ENCODE measurements around the gene GALNT5.

The GALNT5 gene

GRCh38 chr2:157292853-157293252 lies 35.3 kb downstream of the GALNT5 start:
- DNase-seq (ENCODE audit: low spot score) (no peak), ATAC-seq (ENCODE audit: low read depth) (no peak)
- H3K4me1 ChIP-seq (ENCODE audit: insufficient read depth, poor library complexity, severe bottlenecking), result no peaks in the 10 kb centered on the region
- H3K27me3 ChIP-seq (ENCODE audit: insufficient read depth, poor library complexity, severe bottlenecking), result no peaks in the 10 kb centered on the region
- H3K36me3 ChIP-seq (ENCODE audit: low read depth), result no peaks in the 10 kb centered on the region
- TF ChIP-seq CTCF (IDR thresholded peaks at IDR 0.05; ENCODE audit: poor library complexity, severe bottlenecking), result no peak
- no peak overlapping the region for H3K27ac ChIP-seq (ENCODE audit: poor library complexity, severe bottlenecking)
- H3K4me3 ChIP-seq (ENCODE audit: severe bottlenecking), result no peak overlapping the region
- H3K9me3 ChIP-seq (ENCODE audit: severe bottlenecking), result no peaks in the 10 kb centered on the region

- Histone ChIP-seq H3K4me1 (ENCODE audit: insufficient read depth, poor library complexity, severe bottlenecking) (no peaks in the 10 kb centered on the region), H3K27ac (ENCODE audit: poor library complexity, severe bottlenecking) (no peak overlapping the region), H3K36me3 (ENCODE audit: low read depth) (no peaks in the 10 kb centered on the region), H3K27me3 (ENCODE audit: insufficient read depth, poor library complexity, severe bottlenecking) (no peaks in the 10 kb centered on the region), H3K9me3 (ENCODE audit: severe bottlenecking) (no peaks in the 10 kb centered on the region), H3K4me3 (ENCODE audit: severe bottlenecking) (no peak overlapping the region)
- TF ChIP-seq CTCF (IDR thresholded peaks at IDR 0.05; ENCODE audit: poor library complexity, severe bottlenecking), result no peak
- no peak for ATAC-seq (ENCODE audit: low read depth)
- no peak for DNase-seq (ENCODE audit: low spot score)
Measured at GRCh38 chr2:157296490-157296889, 39.0 kb downstream of the GALNT5 start.

- DNase-seq (ENCODE audit: low spot score) (no peak), ATAC-seq (ENCODE audit: low read depth) (no peak)
- H3K4me3 ChIP-seq (ENCODE audit: severe bottlenecking), result no peak overlapping the region
- TF ChIP-seq CTCF (IDR thresholded peaks at IDR 0.05; ENCODE audit: poor library complexity, severe bottlenecking), result no peak
- no peaks in the 10 kb centered on the region for H3K27me3 ChIP-seq (ENCODE audit: insufficient read depth, poor library complexity, severe bottlenecking)
- no peak overlapping the region for H3K27ac ChIP-seq (ENCODE audit: poor library complexity, severe bottlenecking)
- H3K4me1 ChIP-seq (ENCODE audit: insufficient read depth, poor library complexity, severe bottlenecking), result no peaks in the 10 kb centered on the region
- no peaks in the 10 kb centered on the region for H3K9me3 ChIP-seq (ENCODE audit: severe bottlenecking)
- no peaks in the 10 kb centered on the region for H3K36me3 ChIP-seq (ENCODE audit: low read depth)
Measured at GRCh38 chr2:157296958-157297357, 39.5 kb downstream of the GALNT5 start.

- H3K27ac ChIP-seq (ENCODE audit: poor library complexity, severe bottlenecking), result no peak overlapping the region
- H3K27me3 ChIP-seq (ENCODE audit: insufficient read depth, poor library complexity, severe bottlenecking), result no peaks in the 10 kb centered on the region
- peaks cover 6% of the 10 kb centered on the region for H3K4me1 ChIP-seq (ENCODE audit: insufficient read depth, poor library complexity, severe bottlenecking)
- DNase-seq (ENCODE audit: low spot score) (no peak), ATAC-seq (ENCODE audit: low read depth) (no peak)
- no peak for TF ChIP-seq CTCF (IDR thresholded peaks at IDR 0.05; ENCODE audit: poor library complexity, severe bottlenecking)
- no peaks in the 10 kb centered on the region for H3K9me3 ChIP-seq (ENCODE audit: severe bottlenecking)
- no peak overlapping the region for H3K4me3 ChIP-seq (ENCODE audit: severe bottlenecking)
- no peaks in the 10 kb centered on the region for H3K36me3 ChIP-seq (ENCODE audit: low read depth)
Measured at GRCh38 chr2:157301307-157301706, 43.8 kb downstream of the GALNT5 start.

GRCh38 chr2:157302492-157303099 lies 45.1 kb downstream of the GALNT5 start:
- TF ChIP-seq CTCF (IDR thresholded peaks at IDR 0.05; ENCODE audit: poor library complexity, severe bottlenecking), result peak; percentile 91
- no peak overlapping the region for H3K27ac ChIP-seq (ENCODE audit: poor library complexity, severe bottlenecking)
- no peaks in the 10 kb centered on the region for H3K9me3 ChIP-seq (ENCODE audit: severe bottlenecking)
- no peaks in the 10 kb centered on the region for H3K36me3 ChIP-seq (ENCODE audit: low read depth)
- peaks cover 6% of the 10 kb centered on the region for H3K4me1 ChIP-seq (ENCODE audit: insufficient read depth, poor library complexity, severe bottlenecking)
- ATAC-seq (ENCODE audit: low read depth) (peak; percentile 74), DNase-seq (ENCODE audit: low spot score) (no peak)
- no peaks in the 10 kb centered on the region for H3K27me3 ChIP-seq (ENCODE audit: insufficient read depth, poor library complexity, severe bottlenecking)
- no peak overlapping the region for H3K4me3 ChIP-seq (ENCODE audit: severe bottlenecking)

Measured in RWPE2 (cell line).